Ishikawa (cell line): ENCODE data around the gene RAPGEF4.

ENCODE experiments used
- CEBPB ChIP-seq: IDR thresholded peaks from 2 replicates; pipeline ENCODE4 v1.6.1; 2012
- CREB1 ChIP-seq: IDR thresholded peaks from 2 replicates; pipeline ENCODE4 v1.6.1; 2012; ENCODE audit warnings: low read depth
- EGR1 ChIP-seq: IDR thresholded peaks from 2 replicates; pipeline ENCODE4 v1.6.1; 2012
- EP300 ChIP-seq: IDR thresholded peaks from 2 replicates; pipeline ENCODE4 v1.6.1; 2012; ENCODE audit warnings: borderline replicate concordance
- FOXM1 ChIP-seq: IDR thresholded peaks from 2 replicates; pipeline ENCODE4 v1.6.1; 2012; ENCODE audit warnings: low read depth, borderline replicate concordance
- MAX ChIP-seq: IDR thresholded peaks from 2 replicates; pipeline ENCODE4 v1.6.1; 2012
- NFIC ChIP-seq: IDR thresholded peaks from 2 replicates; pipeline ENCODE4 v1.6.1; 2012
- RAD21 ChIP-seq: IDR thresholded peaks from 2 replicates; pipeline ENCODE4 v1.6.1; 2012; ENCODE audit warnings: low read depth
- REST ChIP-seq: IDR thresholded peaks from 2 replicates; pipeline ENCODE4 v1.6.1; 2012; ENCODE audit warnings: low read depth, mild to moderate bottlenecking
- TAF1 ChIP-seq: IDR thresholded peaks from 2 replicates; pipeline ENCODE4 v1.6.1; 2012; ENCODE audit warnings: low read depth, mild to moderate bottlenecking
- TCF12 ChIP-seq: IDR thresholded peaks from 2 replicates; pipeline ENCODE4 v1.6.1; 2012; ENCODE audit warnings: low read depth
- TEAD4 ChIP-seq: IDR thresholded peaks from 2 replicates; pipeline ENCODE4 v1.6.1; 2012
- USF1 ChIP-seq: IDR thresholded peaks from 2 replicates; pipeline ENCODE4 v1.6.1; 2012
- YY1 ChIP-seq: IDR thresholded peaks from 2 replicates; pipeline ENCODE4 v1.6.1; 2012; ENCODE audit warnings: low read depth
- ZBTB7A ChIP-seq: IDR thresholded peaks from 2 replicates; pipeline ENCODE4 v1.6.1; 2012; ENCODE audit warnings: low read depth

Gene RAPGEF4

GRCh38 chr2:173001664-173002604 is 266.3 kb downstream of the RAPGEF4 start:
- no peak for TF ChIP-seq TEAD4
- no peak for TF ChIP-seq YY1
- no peak for TF ChIP-seq MAX
- no peak for TF ChIP-seq CEBPB
- no peak for TF ChIP-seq REST

GRCh38 chr2:173002751-173003541 is 267.3 kb downstream of the RAPGEF4 start:
- no peak for TF ChIP-seq TEAD4

GRCh38 chr2:173008786-173009185 is 273.1 kb downstream of the RAPGEF4 start:
- TF ChIP-seq FOXM1 (no peak), TEAD4 (no peak), REST (no peak), EGR1 (no peak), YY1 (no peak), EP300 (no peak), ZBTB7A (no peak), USF1 (no peak)

GRCh38 chr2:173010233-173010632 is 274.6 kb downstream of the RAPGEF4 start:
- TF ChIP-seq RAD21 (no peak), EGR1 (no peak), MAX (no peak), YY1 (no peak), FOXM1 (no peak), CREB1 (no peak), ZBTB7A (no peak), NFIC (no peak), REST (no peak), TAF1 (no peak), TCF12 (no peak), USF1 (no peak), TEAD4 (no peak), EP300 (no peak), CEBPB (no peak)

GRCh38 chr2:173016451-173016850 is 280.8 kb downstream of the RAPGEF4 start:
- TF ChIP-seq YY1: no peak
- TF ChIP-seq RAD21: no peak
- no peak for TF ChIP-seq USF1
